ENCODE results near the gene EMP1.

Gene EMP1

GRCh38 chr12:13198241-13198640 lies 1.7 kb downstream of the EMP1 start:
- DNase-seq, result no peak

GRCh38 chr12:13198876-13199275 lies 2.4 kb downstream of the EMP1 start:
- no peak for DNase-seq

DNA sequence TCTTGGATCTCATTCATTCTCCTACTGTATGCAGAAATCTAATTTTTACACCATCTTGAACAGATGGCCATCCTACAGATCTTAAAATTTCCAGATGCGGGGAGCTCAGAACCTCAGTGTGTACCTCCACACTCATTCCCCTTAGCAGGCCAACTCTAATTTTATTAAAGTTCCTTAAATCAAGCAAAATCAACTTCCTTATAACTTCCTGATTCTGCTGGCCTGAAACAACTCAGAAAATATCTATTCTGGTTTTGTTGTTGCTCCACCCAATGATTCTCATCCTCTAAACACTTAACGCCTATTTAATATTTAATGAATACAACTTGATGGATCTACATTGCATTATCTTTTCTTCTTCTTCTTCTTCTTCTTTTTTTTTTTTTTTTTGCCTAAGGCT lies 3.1 kb downstream of the EMP1 start:
- DNase-seq, result no peak

DNA sequence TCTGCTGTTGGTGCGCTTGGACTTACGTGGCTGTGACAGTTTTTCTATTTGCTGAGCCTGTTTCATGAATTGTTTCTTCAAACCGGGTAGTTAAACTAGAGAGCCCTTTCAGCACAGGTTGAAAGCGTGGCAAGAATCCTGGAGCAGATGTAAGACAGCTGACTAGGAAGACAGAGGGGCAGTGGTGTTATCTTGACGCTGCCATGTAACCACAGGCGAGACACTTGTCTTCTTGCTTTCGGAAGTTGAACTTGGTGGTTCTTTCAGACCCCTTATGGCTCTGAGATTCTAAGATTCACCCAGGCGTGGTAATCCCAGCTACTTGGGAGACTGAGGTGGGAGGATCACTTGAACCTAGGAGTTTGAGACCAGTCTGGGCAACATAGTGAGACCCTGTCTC lies 4.3 kb downstream of the EMP1 start:
- DNase-seq, result no peak

GRCh38 chr12:13203034-13203922 lies 6.8 kb downstream of the EMP1 start:
- peak; percentile 31 for DNase-seq

DNA sequence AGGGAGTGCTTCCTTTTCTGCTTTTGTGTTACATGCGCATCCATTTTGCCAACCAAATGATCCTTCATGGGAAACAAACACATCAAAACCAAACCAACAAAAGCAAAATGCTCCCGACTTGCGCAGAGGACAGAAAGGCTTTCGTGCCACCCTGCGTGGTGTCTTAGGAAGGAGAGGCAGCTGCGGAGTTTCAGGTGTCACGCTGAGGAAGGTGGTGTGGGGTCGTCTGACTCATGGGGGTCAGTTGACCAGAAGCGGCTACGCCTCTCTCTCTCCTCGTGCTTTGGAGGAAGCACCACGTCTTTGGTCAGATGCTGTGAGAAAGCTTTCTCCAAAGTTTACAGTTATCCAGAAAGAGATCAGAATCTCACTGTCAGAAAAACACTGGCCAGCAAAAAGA lies 7.9 kb downstream of the EMP1 start:
- DNase-seq, result no peak

DNA sequence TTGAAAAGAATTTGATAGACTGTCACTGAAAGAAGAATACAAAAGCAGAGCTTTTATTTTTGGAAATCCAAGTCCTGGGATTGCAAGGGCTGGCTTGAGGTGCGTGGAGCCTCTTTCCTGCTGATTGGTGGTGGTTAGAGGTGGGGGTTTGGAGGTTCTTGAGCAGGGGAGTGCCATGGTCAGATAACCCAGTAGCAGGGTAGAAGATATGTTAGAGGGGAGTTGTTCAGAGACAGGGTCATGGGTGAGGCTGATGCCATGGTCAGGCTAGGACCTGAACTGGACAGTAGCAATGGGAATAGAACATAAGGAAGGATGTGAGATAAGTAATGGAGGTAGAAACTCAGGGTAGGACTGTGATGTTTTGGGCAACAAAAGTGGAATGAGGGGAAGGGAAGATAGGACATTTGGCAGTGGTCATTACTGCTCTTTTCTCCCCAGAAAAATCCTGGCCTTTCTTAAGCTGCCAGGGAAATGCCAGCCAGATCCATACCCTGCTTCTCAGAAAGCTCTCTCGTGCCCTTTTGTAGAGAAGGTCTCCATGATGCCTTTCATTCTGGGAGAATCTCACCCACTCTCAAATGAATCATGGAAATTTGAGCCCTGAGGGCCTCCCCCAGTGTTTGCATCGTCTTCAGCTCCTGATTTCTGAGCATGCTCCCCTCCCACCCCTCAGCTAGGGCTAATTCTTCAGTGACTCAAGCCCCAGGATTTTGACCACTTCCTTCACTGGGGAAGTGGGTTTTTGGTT lies 9.5 kb downstream of the EMP1 start:
- DNase-seq, result peak; percentile 57

- no peak for DNase-seq
Observed at GRCh38 chr12:13206560-13206897, 10.0 kb downstream of the EMP1 start.

- DNase-seq, result no peak
Observed at GRCh38 chr12:13208533-13209435, 12.3 kb downstream of the EMP1 start.

DNA sequence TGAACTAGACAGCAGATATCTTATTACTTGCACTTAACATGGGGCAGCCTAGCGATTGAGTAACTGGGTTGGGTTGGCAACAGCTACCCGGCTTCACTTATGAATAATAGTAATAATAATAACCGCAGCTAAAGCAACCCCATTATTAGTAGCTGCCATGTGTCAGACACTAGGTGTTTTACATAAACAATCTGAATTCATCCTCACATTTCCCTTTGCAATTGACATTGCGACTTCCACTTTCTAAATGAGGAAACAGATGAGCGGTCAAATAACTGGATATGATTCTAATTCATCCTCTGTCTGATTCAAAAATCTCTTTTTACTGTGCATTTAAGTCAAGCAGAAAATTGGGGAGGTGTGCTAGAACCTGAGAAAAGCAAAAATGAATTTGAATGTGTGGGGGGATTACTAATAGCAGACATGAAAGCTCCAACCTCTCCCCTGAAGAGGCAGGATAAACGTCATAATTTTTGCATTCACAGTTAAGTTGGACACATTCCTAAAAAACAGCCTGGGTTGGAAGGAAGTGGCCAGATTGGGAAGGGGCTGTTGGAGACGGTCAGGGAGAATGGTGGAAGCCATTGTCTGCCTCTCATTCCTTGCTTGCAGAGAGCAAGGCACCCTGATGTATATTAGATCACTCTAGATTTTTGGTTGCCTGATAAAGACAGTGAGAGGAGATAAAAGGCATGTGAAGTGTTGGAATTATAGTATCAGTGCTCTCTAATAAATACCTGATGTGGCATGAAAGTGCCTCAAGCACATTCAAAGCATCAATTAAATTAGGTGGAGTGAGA lies 13.1 kb downstream of the EMP1 start:
- DNase-seq, result no peak

DNA sequence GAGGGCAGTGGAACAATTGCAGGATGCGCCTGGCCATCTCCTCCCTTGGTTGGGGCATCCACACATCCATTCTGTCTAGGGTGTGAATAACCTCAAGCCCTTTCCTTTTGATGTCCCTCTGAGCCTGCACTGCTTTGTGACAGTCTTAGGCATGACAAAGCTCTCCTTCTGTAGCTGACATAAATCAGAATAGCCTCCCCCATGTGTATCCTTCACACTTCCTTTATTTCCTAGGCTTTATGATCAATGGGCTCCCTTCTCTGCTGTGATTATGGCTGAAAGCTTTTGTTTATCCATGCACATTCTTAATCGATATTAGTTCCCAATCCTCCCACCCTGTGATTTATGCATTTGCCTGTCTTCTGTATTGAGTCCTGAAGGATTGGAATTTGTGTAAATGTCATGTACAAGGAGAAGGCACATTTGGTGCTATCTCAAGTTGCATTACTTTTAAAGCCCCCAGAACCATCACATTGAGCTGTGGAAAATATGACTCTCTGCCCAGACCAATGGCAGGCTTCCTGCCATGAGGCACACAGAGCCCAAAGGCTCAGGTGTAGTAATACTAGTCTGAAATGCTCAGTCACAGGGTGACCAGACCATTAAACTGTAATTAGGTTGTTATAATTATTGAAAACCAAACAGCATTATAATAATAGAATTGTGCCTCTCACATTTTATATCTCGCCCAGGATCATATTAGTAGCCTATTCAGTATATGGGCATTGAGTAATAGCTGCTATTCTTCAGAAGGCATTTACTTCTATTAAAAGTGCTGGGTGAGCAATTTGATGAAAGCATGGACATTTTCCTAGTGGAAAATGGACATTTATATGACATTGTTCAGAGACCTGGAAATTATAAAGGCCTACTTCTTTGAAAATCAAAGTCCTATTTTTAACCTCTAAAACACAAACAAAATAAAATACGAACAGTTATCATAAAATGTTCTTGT lies 14.0 kb downstream of the EMP1 start:
- DNase-seq, result no peak

GRCh38 chr12:13211191-13211858 lies 14.8 kb downstream of the EMP1 start:
- peak; percentile 52 for DNase-seq

- DNase-seq, result peak; percentile 81
Observed at GRCh38 chr12:13211859-13212664, 15.5 kb downstream of the EMP1 start.

GRCh38 chr12:13215056-13215455 lies 18.5 kb downstream of the EMP1 start:
- DNase-seq, result no peak

DNA sequence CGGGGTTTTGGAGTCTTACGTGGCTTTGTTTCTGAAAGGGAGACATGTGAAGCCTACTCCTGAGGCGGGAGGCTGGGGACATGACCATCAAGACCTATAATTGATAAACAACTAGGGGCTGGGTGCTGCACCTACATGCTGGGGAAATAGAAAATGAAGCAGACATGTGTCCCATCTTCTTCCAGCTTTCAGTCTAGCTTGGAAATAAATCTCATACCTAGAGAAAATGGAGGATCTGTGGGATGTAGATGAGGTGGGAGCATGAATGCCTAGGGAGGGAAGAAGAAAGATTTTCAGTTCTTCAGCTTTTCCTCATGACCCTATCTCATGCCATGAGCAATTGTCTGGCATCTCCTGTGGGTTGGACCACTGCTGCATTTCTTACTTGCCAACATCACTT lies 22.1 kb downstream of the EMP1 start:
- no peak for DNase-seq

DNA sequence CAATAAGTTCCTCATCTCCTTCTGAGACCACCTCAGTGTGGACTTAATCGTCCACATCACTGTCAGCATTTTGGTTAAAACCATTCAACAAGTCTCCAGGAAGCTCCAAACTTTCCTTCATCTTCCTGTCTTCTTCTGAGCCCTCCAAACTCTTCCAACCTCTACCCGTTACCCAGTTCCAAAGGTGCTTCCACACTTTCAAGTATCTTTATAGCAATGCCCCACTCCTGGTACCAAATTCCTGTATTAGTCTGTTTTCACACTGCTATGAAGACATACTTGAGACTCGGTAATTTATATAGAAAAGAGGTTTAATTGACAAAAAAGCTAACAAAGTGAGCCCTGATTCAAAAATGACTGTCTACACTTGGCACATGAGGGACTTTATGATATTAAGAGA lies 22.8 kb downstream of the EMP1 start:
- DNase-seq, result no peak

DNA sequence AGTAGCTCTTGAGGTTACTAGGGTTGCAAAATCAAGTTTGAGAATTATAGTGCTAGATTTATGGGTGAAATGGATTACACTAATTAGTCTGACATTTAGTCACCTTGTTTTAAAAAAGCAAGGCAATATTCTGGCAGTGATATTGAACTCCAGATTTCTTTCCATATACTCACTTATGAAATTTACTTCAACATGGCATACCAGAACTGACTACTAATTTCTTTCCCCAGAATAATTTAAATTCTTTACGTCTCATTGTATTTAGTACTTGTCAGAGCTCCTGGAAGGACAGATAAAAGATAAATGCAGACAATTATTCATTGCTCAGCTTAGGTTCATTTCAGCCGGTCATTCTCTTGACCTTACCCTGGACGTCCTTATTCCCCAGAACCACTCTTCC lies 24.3 kb downstream of the EMP1 start:
- DNase-seq, result no peak

DNA sequence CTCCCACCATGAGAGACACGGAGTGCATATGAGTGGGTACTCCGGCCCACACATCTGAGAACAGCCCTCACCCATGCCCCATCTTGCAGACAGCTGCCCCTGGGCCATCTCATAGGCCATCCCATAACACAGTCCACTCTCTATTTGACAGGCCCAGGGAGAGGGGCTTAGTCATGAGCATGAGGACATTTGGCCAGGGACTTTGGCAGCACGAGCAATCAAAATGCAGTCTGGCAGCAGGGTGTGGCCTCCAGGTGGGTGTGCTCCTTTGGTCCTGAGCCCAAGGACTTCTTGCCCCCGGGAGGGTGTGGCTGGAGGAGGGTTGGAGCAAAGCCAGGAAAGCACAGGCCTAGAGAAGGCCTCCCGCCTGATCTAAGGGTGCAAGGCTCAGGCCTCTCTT lies 25.6 kb downstream of the EMP1 start:
- DNase-seq, result no peak

DNA sequence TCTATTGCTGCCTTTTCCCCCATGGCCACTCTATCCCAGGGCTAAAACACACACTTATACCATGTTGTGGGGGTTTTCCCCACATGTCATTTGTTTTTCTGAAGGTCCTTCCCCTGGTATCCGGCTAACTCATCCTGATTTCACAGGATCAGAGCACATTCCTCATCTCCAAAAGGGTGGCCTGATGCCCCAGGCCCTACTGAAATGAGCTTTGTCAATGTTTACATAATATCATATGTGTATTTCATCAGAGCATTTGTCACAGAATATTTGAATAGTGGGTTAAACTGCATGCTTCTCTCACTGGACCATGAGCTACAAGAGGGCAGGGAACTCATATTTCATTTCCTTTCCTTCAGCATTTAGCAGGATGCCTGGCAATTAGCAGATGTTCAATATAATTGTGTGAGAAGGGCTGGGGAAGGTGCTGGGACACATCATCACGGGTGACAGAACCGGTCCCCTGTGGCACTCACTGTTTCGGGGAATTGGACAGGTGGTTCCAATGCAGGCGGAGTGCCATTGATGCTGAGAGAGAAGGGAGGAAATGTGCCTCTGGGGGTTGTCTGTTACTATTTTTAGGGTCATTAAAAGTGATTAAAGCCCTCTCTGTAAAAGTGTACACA lies 26.8 kb downstream of the EMP1 start:
- no peak for DNase-seq
